Sigmoid colon (tissue), 7 donors: Measurements from ENCODE around the gene LRGUK. TPM values are rescaled to one million over a fixed set of nuclear protein-coding genes. Genes with fewer than 3 reads are reported as not detected.

Source experiments
- DNase-seq: peaks from one replicate; pipeline ENCODE4 v3.0.0-alpha.2; 2019
- H3K27ac ChIP-seq, 4 donors: fragments of 200-600 bp; sonication (generic); one replicate each; pipeline ENCODE4 v1.5.1; 2016 to 2019; ENCODE audit warnings: mild to moderate bottlenecking in 1 of 4
- H3K27me3 ChIP-seq, 3 donors: fragments of 200-600 bp; sonication (generic); one replicate each; pipeline ENCODE4 v1.5.1; 2019; ENCODE audit warnings: mild to moderate bottlenecking in 1 of 3
- H3K36me3 ChIP-seq, 4 donors: fragments of 200-600 bp; sonication (generic); one replicate each; pipeline ENCODE4 v1.5.1; 2016 to 2019
- H3K4me1 ChIP-seq, 4 donors: fragments of 200-600 bp; sonication (generic); one replicate each; pipeline ENCODE4 v1.5.1; 2017 to 2019
- H3K4me3 ChIP-seq, 4 donors: fragments of 200-600 bp; sonication (generic); one replicate each; pipeline ENCODE4 v1.5.1; 2017 to 2019; ENCODE audit warnings: mild to moderate bottlenecking in 2 of 4, moderate library complexity in 1 of 4
- H3K9me3 ChIP-seq, 4 donors: fragments of 200-600 bp in 3 of 4; sonication (generic) in 3 of 4; one replicate each; pipeline versions ENCODE4 v1.5.1 to v1.6.1; 2013 to 2019
- CTCF ChIP-seq, 4 experiments: fragments of 450-650 bp in 3 of 4; fragments of 200-600 bp in 1 of 4; IDR thresholded peaks; one replicate each; pipeline ENCODE4 v1.5.1; 2016 to 2019; ENCODE audit warnings: antibody characterized with exemption in 4 of 4, mild to moderate bottlenecking in 3 of 4, moderate library complexity in 2 of 4
- EP300 ChIP-seq, 4 donors: sonication (generic); formaldehyde crosslinking; IDR thresholded peaks; one replicate each; pipeline ENCODE4 v1.6.1; 2017; ENCODE audit warnings: antibody characterized with exemption in 4 of 4
- POLR2A ChIP-seq, 2 donors: fragments of 450-650 bp; IDR thresholded peaks; one replicate each; pipeline ENCODE4 v1.6.1; 2016; ENCODE audit warnings: antibody characterized with exemption in 2 of 2, mild to moderate bottlenecking in 2 of 2, moderate library complexity in 2 of 2
- POLR2AphosphoS5 ChIP-seq, 4 donors: sonication (generic); formaldehyde crosslinking; IDR thresholded peaks; one replicate each; pipeline ENCODE4 v1.6.1; 2017; ENCODE audit warnings: antibody characterized with exemption in 4 of 4
- WGBS, 2 donors: extraction: QIAGEN DNeasy Blood & Tissue Kit; methylation state at CpG; one replicate each; pipeline ENCODE4 v1.1.7; 2013; 5-methylcytosine and 5-hydroxymethylcytosine counted together
- intact Hi-C: fragments of 100-400 bp; cut with DNase I; formaldehyde crosslinking; loops from one replicate; pipeline ENCODE4 v1.15.1; 2023
- polyA plus RNA-seq, 3 donors: library from polyadenylated mRNA; stranded (reverse); fragments of 200-250 nt; gene quantifications; one replicate each; pipeline ENCODE4 v1.2.3, GENCODE V29; 2013
- total RNA-seq, 4 donors: library from RNA; depleted of rRNA; stranded (reverse); fragments of >200 nt; gene quantifications; one replicate each; pipeline ENCODE4 v1.1.0, GENCODE V29; 2016
- donor health status: healthy with polysubstance abuse.
- donor health status: Bipolar disorder and iron deficiency.
- donor health status: healthy.

The LRGUK gene
- total and polyA plus RNA-seq, 7 donors: 0.03 to 0.71 (median 0.33) TPM; not detected in 2

DNA sequence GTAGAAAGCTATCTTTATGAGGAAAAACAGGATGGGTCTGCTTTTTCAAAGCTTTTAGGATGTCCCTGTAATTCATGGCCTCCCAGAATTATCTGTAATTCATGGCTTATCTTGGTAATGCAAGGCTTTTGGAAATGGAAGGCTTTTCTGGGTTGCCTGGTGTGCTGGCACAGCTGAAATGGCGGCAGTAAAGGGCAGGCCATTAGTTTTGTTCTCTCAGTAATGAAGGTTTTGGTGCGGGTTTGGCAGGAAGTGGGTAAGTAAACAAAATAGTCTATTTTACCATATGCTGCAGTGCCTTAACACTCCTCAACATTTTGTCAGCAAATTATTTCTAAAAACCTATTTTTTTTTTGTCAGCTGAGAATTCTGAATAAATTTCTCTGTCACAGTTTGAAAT, 69.3 kb downstream of the LRGUK start:
- no peak overlapping the region for H3K27ac ChIP-seq
- H3K4me3 ChIP-seq: no peak overlapping the region
- intact Hi-C loops: no loop called here
- no peak for DNase-seq
- no peaks in the 10 kb centered on the region for H3K9me3 ChIP-seq
- no peak for TF ChIP-seq POLR2A (IDR thresholded peaks at IDR 0.05)
- no peak for TF ChIP-seq POLR2AphosphoS5 (IDR thresholded peaks at IDR 0.05)
- H3K27me3 ChIP-seq: no peaks in the 10 kb centered on the region
- 81 to 87% methylated on average over 2 of the region's 2 CpGs for WGBS, 2 donors
- H3K36me3 ChIP-seq: no peaks in the 10 kb centered on the region
- no peaks in the 10 kb centered on the region for H3K4me1 ChIP-seq

DNA sequence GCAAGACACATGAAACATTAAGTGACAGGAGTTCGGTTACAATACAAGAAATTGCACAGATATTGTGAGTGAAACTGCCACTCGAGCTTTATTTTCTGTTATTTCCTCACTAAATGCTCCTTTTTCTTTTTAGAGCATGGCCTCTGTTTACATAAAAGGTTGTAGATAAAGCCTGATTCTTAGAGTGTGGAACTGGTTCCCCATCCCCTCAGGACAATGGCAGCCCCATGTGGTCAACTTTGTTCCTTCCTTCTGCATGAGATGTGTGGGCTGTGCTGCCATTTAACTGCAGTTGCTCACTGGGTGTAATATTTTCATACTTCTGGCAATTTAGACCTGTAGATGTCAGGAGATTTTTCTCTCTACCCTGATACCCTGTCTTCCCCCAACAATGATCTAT, 70.2 kb downstream of the LRGUK start:
- intact Hi-C loops: no loop called here
- WGBS, 2 donors: 92% methylated on average over 2 of the region's 2 CpGs
- Histone ChIP-seq H3K27me3 (no peaks in the 10 kb centered on the region), H3K4me1 (no peaks in the 10 kb centered on the region), H3K27ac (no peak overlapping the region), H3K36me3 (no peaks in the 10 kb centered on the region), H3K4me3 (no peak overlapping the region), H3K9me3 (no peaks in the 10 kb centered on the region)
- TF ChIP-seq CTCF (IDR thresholded peaks at IDR 0.05): no peak
- no peak for TF ChIP-seq POLR2A (IDR thresholded peaks at IDR 0.05)
- no peak for TF ChIP-seq POLR2AphosphoS5 (IDR thresholded peaks at IDR 0.05)
- no peak for TF ChIP-seq EP300 (IDR thresholded peaks at IDR 0.05)
- no peak for DNase-seq

DNA sequence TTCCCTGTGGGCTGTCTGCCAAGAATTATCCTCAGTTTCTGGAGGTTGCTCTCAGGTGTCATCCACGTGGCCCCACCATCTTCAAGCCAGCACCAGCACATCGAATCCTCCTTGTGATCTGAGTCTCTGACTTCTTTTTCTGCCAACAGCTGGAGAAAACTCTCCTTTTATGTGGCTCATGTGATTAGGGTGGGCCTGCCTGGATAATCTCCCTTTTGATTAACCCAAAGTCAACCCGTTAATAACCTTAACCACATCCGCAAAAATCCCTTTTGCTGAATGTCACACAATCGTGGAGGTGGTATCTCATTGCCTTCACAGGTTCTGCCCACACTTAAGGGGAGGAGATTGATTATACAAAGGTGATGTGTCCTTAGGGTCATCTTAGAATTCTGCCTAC, 73.8 kb downstream of the LRGUK start:
- H3K27me3 ChIP-seq: no peaks in the 10 kb centered on the region
- no peak overlapping the region for H3K27ac ChIP-seq
- DNase-seq: no peak
- intact Hi-C loops: no loop called here
- H3K36me3 ChIP-seq: no peaks in the 10 kb centered on the region
- 87 to 90% methylated on average over 5 of the region's 5 CpGs for WGBS, 2 donors
- no peaks in the 10 kb centered on the region for H3K9me3 ChIP-seq
- H3K4me3 ChIP-seq: no peak overlapping the region
- no peaks in the 10 kb centered on the region for H3K4me1 ChIP-seq
- TF ChIP-seq CTCF (IDR thresholded peaks at IDR 0.05): no peak

DNA sequence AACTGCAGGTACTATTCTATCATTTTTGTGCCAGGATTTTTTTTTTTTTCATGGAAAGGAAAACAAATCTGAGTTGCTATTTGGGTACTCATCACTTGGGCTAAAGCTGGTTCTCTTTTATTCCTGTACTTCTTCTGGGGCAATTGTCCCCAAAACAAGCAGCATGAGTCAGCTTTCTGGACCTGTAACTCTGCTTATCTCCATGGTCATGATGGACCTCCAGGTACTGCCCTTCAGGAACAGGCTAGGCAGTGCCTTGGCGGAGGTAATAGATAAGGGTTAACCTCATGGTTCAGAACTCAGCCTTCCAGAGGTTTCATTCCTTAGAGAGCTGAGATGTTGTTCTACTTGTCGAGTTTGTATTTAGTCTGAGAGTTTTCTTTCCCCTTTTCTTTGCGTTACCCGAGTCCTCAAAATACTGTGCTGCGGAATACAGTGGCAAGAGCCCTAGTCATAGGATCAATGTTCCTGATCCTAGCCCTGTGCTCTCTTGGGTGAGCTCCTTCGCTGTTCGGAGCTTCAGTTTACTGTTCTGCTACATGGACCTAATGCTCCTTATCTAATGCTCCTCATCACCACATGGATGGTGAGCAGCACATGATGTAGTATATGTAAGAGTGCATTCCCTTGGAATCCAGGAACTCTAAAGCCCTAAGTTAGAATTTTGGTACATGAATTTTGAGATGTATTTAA, 74.6 kb downstream of the LRGUK start:
- TF ChIP-seq CTCF (IDR thresholded peaks at IDR 0.05): no peak
- TF ChIP-seq EP300 (IDR thresholded peaks at IDR 0.05): no peak
- no peak for TF ChIP-seq POLR2A (IDR thresholded peaks at IDR 0.05)
- no peak for TF ChIP-seq POLR2AphosphoS5 (IDR thresholded peaks at IDR 0.05)
- Histone ChIP-seq H3K9me3 (no peaks in the 10 kb centered on the region), H3K27ac (no peak overlapping the region), H3K36me3 (no peaks in the 10 kb centered on the region), H3K4me3 (no peak overlapping the region), H3K4me1 (no peaks in the 10 kb centered on the region), H3K27me3 (no peaks in the 10 kb centered on the region)
- WGBS, 2 donors: 78 to 81% methylated on average over 7 of the region's 7 CpGs
- DNase-seq: no peak
- intact Hi-C loops: no loop called here

DNA sequence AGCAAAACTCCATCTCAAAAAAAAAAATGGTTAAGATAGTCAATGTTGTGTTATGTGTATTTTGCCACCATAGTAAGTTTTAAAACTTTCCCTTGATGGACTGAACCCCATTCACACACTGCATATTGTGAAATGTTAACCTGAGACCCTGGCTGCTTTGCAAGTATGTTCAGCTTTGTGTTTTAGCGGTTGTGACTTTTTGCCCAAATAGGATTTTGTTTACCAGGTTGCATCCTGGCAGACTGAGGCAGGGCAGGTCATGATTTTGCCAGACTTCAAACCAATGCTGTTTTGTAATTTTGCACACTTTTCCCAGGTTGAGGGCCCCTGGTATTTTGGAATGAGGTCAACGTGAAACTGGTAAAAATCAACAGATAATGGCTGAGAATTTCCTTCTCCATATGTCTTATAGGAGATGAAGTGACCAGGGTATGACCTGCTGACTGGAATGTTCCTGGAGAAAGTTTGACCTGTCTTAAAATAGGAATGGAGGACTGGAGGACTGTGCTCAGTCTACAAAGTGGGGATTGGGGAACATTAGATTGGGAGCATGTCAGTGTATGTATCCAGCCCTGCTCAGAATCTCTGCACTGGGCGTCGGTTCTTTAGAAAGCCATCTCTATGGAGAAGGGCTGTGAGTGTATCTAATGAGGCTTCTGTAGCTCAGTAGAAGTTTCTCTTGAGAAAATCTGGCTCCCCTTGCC, 76.2 kb downstream of the LRGUK start:
- H3K9me3 ChIP-seq: no peaks in the 10 kb centered on the region
- no peaks in the 10 kb centered on the region for H3K36me3 ChIP-seq
- intact Hi-C loops: no loop called here
- no peaks in the 10 kb centered on the region for H3K4me1 ChIP-seq
- H3K27ac ChIP-seq: no peak overlapping the region
- WGBS, 2 donors: 79 to 84% methylated on average over 4 of the region's 4 CpGs
- no peak for DNase-seq
- no peaks in the 10 kb centered on the region for H3K27me3 ChIP-seq
- TF ChIP-seq CTCF (IDR thresholded peaks at IDR 0.05): no peak
- no peak for TF ChIP-seq POLR2AphosphoS5 (IDR thresholded peaks at IDR 0.05)
- TF ChIP-seq POLR2A (IDR thresholded peaks at IDR 0.05): no peak
- no peak for TF ChIP-seq EP300 (IDR thresholded peaks at IDR 0.05)
- no peak overlapping the region for H3K4me3 ChIP-seq
